ENCODE measurements around the gene MAPK4. TPM values are rescaled to one million over a fixed set of nuclear protein-coding genes. Genes with fewer than 3 reads are reported as not detected.
"Not testable (repeated sequence)": the region's sequence is repeated elsewhere in the genome, so short reads cannot be mapped to it uniquely, and the experiment has no call there.

The MAPK4 gene
- total RNA-seq, 3 donors from 2014 or later = not detected

DNA sequence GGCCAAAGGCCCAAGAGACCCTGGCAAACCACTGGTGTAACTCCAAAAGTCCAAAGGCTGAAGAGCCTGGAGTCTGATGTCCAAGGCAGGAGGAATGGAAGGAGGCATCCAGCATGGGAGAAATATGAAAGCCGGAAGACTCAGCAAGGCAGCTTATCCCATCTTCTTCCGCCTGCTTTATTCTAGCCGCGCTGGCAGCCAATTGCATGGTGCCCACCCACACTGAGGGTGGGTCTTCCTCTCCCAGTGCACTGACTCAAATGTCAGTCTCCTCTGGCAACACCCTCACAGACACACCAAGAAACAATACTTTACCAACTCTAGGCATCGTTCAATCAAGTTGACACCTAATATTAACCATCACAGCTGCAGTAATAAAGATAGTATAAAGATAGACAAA lies 34.1 kb downstream of the MAPK4 start:
- DNase-seq = no peak
- no peaks in the 10 kb centered on the region for H3K9me3 Mint-ChIP-seq
- no peaks in the 10 kb centered on the region for H3K27me3 Mint-ChIP-seq (ENCODE audit: low read depth)
- ATAC-seq = no peak
- H3K4me1 Mint-ChIP-seq (ENCODE audit: low read depth) = no peaks in the 10 kb centered on the region
- H3K4me3 Mint-ChIP-seq = no peak overlapping the region
- H3K36me3 Mint-ChIP-seq (ENCODE audit: insufficient read depth) = no peaks in the 10 kb centered on the region

DNA sequence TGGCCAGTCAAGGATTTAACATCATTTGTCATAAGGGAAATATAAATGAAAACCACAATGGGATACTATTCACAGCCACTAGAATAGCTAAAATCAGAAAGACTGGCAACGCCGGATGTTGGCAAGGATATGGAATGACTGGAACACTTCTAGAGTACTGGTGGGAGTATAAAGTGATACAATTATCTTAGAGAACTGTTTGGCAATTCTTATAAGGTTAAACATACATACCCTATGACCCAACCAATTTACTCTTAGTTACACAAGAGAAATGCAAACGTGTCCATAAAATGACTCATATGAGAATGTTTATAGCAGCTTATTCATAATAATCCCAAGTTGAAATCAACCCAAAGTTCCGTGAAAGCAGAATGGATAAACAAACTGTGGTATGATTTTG lies 35.1 kb downstream of the MAPK4 start:
- H3K9me3 Mint-ChIP-seq = no peaks in the 10 kb centered on the region
- no peaks in the 10 kb centered on the region for H3K27me3 Mint-ChIP-seq (ENCODE audit: low read depth)
- DNase-seq (no peak), ATAC-seq (no peak)
- no peaks in the 10 kb centered on the region for H3K36me3 Mint-ChIP-seq (ENCODE audit: insufficient read depth)
- H3K4me1 Mint-ChIP-seq (ENCODE audit: low read depth) = no peaks in the 10 kb centered on the region
- H3K4me3 Mint-ChIP-seq = no peak overlapping the region

GRCh38 chr18:50602466-50602865 lies 42.6 kb downstream of the MAPK4 start:
- no peak overlapping the region for H3K4me3 Mint-ChIP-seq
- H3K27me3 Mint-ChIP-seq (ENCODE audit: low read depth) = peaks cover 8% of the 10 kb centered on the region
- no peaks in the 10 kb centered on the region for H3K4me1 Mint-ChIP-seq (ENCODE audit: low read depth)
- H3K9me3 Mint-ChIP-seq = peaks cover 4% of the 10 kb centered on the region
- DNase-seq (no peak), ATAC-seq (no peak)
- H3K36me3 Mint-ChIP-seq (ENCODE audit: insufficient read depth) = no peaks in the 10 kb centered on the region

- Mint-ChIP-seq H3K27me3 (ENCODE audit: low read depth) (peaks cover 8% of the 10 kb centered on the region), H3K4me1 (ENCODE audit: low read depth) (no peaks in the 10 kb centered on the region), H3K4me3 (no peak overlapping the region), H3K9me3 (peaks cover 2% of the 10 kb centered on the region), H3K36me3 (ENCODE audit: insufficient read depth) (no peaks in the 10 kb centered on the region)
- DNase-seq (no peak), ATAC-seq (no peak)
These were observed 46.7 kb downstream of the MAPK4 start for GRCh38 chr18:50606609-50607008.

- no peak for ATAC-seq
- no peak for DNase-seq
- Mint-ChIP-seq H3K27me3 (ENCODE audit: low read depth) (peaks cover 8% of the 10 kb centered on the region), H3K36me3 (ENCODE audit: insufficient read depth) (no peaks in the 10 kb centered on the region), H3K4me1 (ENCODE audit: low read depth) (no peaks in the 10 kb centered on the region), H3K9me3 (no peaks in the 10 kb centered on the region), H3K4me3 (no peak overlapping the region)
These were observed 47.6 kb downstream of the MAPK4 start for GRCh38 chr18:50607378-50607926.

- ATAC-seq; H3K4me3 Mint-ChIP-seq; H3K36me3 Mint-ChIP-seq (ENCODE audit: insufficient read depth); H3K4me1 Mint-ChIP-seq (ENCODE audit: low read depth); DNase-seq; H3K27me3 Mint-ChIP-seq (ENCODE audit: low read depth); H3K9me3 Mint-ChIP-seq: not testable (repeated sequence)
These were observed 49.3 kb downstream of the MAPK4 start for GRCh38 chr18:50609171-50609570.

- H3K4me1 Mint-ChIP-seq (ENCODE audit: low read depth) = no peaks in the 10 kb centered on the region
- DNase-seq (no peak), ATAC-seq (no peak)
- H3K36me3 Mint-ChIP-seq (ENCODE audit: insufficient read depth) = no peaks in the 10 kb centered on the region
- no peak overlapping the region for H3K4me3 Mint-ChIP-seq
- H3K27me3 Mint-ChIP-seq (ENCODE audit: low read depth) = peaks cover 10% of the 10 kb centered on the region
- H3K9me3 Mint-ChIP-seq = no peaks in the 10 kb centered on the region
These were observed 50.5 kb downstream of the MAPK4 start for GRCh38 chr18:50610349-50610748.

GRCh38 chr18:50611529-50611941 lies 51.6 kb downstream of the MAPK4 start:
- H3K36me3 Mint-ChIP-seq (ENCODE audit: insufficient read depth) = no peaks in the 10 kb centered on the region
- H3K27me3 Mint-ChIP-seq (ENCODE audit: low read depth) = peaks cover 6% of the 10 kb centered on the region
- no peak overlapping the region for H3K4me3 Mint-ChIP-seq
- H3K4me1 Mint-ChIP-seq (ENCODE audit: low read depth) = no peaks in the 10 kb centered on the region
- ATAC-seq (no peak), DNase-seq (no peak)
- no peaks in the 10 kb centered on the region for H3K9me3 Mint-ChIP-seq

- Mint-ChIP-seq H3K9me3 (no peaks in the 10 kb centered on the region), H3K36me3 (ENCODE audit: insufficient read depth) (no peaks in the 10 kb centered on the region), H3K4me3 (no peak overlapping the region), H3K27me3 (ENCODE audit: low read depth) (peaks cover 3% of the 10 kb centered on the region), H3K4me1 (ENCODE audit: low read depth) (no peaks in the 10 kb centered on the region)
- ATAC-seq = no peak
- DNase-seq = no peak
These were observed 55.0 kb downstream of the MAPK4 start for GRCh38 chr18:50614838-50615237.

- ATAC-seq (no peak), DNase-seq (no peak)
- peaks cover 5% of the 10 kb centered on the region for H3K27me3 Mint-ChIP-seq (ENCODE audit: low read depth)
- no peaks in the 10 kb centered on the region for H3K36me3 Mint-ChIP-seq (ENCODE audit: insufficient read depth)
- H3K4me1 Mint-ChIP-seq (ENCODE audit: low read depth) = no peaks in the 10 kb centered on the region
- no peak overlapping the region for H3K4me3 Mint-ChIP-seq
- no peaks in the 10 kb centered on the region for H3K9me3 Mint-ChIP-seq
These were observed 56.7 kb downstream of the MAPK4 start for GRCh38 chr18:50616484-50617048.

DNA sequence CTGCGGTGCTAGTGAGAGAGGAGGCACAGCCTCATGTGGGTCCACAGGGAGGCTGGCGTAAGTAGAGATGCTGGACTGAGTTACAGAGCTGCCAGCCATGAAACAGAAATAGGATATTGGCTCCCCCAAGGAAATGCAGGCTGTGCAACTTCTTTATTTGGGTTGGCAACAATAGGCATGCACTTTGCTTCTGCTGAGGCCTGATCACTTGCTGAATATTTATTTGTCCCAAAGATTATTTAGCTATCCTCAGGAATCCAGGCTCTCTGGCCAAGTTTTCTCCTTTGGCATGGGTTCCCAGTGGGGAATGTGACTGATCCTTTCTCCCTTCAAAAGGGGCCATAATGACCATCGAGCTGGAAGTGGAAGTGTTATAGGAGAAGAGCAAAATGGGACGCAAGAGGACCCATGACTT lies 60.0 kb downstream of the MAPK4 start:
- no peaks in the 10 kb centered on the region for H3K36me3 Mint-ChIP-seq (ENCODE audit: insufficient read depth)
- DNase-seq (no peak), ATAC-seq (no peak)
- no peaks in the 10 kb centered on the region for H3K9me3 Mint-ChIP-seq
- peaks cover 5% of the 10 kb centered on the region for H3K27me3 Mint-ChIP-seq (ENCODE audit: low read depth)
- H3K4me3 Mint-ChIP-seq = no peak overlapping the region
- no peaks in the 10 kb centered on the region for H3K4me1 Mint-ChIP-seq (ENCODE audit: low read depth)

- H3K4me3 Mint-ChIP-seq = no peak overlapping the region
- H3K9me3 Mint-ChIP-seq = no peaks in the 10 kb centered on the region
- H3K4me1 Mint-ChIP-seq (ENCODE audit: low read depth) = no peaks in the 10 kb centered on the region
- H3K36me3 Mint-ChIP-seq (ENCODE audit: insufficient read depth) = no peaks in the 10 kb centered on the region
- no peak for DNase-seq
- no peak for ATAC-seq
- H3K27me3 Mint-ChIP-seq (ENCODE audit: low read depth) = peaks cover 3% of the 10 kb centered on the region
These were observed 60.4 kb downstream of the MAPK4 start for GRCh38 chr18:50620319-50620718.

- no peaks in the 10 kb centered on the region for H3K9me3 Mint-ChIP-seq
- no peak for ATAC-seq
- H3K4me1 Mint-ChIP-seq (ENCODE audit: low read depth) = no peaks in the 10 kb centered on the region
- no peak overlapping the region for H3K4me3 Mint-ChIP-seq
- no peaks in the 10 kb centered on the region for H3K36me3 Mint-ChIP-seq (ENCODE audit: insufficient read depth)
- DNase-seq = no peak
- peaks cover 2% of the 10 kb centered on the region for H3K27me3 Mint-ChIP-seq (ENCODE audit: low read depth)
These were observed 61.5 kb downstream of the MAPK4 start for GRCh38 chr18:50621366-50621765.

DNA sequence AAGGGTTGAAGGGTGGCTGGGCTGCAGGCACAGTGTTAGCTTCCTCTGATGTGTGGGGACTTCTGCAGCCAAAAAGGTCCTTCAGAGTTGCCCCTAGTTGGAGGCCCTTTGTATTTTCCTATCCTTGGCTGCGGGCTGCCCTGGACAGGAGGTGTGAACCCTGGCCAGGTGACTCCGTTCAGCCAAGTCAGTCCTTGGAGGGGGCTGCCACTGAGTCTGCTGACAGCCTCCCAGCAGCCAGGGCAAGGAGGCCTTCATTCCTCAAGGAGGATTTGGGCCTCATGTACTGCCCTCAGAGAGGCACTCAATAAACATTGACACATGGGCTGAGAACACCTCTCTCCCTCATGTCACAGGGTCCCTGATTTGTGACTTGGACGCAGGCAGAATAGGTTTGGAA lies 62.4 kb downstream of the MAPK4 start:
- no peaks in the 10 kb centered on the region for H3K36me3 Mint-ChIP-seq (ENCODE audit: insufficient read depth)
- H3K4me3 Mint-ChIP-seq = no peak overlapping the region
- no peaks in the 10 kb centered on the region for H3K4me1 Mint-ChIP-seq (ENCODE audit: low read depth)
- no peaks in the 10 kb centered on the region for H3K9me3 Mint-ChIP-seq
- ATAC-seq (no peak), DNase-seq (no peak)
- peaks cover 2% of the 10 kb centered on the region for H3K27me3 Mint-ChIP-seq (ENCODE audit: low read depth)

DNA sequence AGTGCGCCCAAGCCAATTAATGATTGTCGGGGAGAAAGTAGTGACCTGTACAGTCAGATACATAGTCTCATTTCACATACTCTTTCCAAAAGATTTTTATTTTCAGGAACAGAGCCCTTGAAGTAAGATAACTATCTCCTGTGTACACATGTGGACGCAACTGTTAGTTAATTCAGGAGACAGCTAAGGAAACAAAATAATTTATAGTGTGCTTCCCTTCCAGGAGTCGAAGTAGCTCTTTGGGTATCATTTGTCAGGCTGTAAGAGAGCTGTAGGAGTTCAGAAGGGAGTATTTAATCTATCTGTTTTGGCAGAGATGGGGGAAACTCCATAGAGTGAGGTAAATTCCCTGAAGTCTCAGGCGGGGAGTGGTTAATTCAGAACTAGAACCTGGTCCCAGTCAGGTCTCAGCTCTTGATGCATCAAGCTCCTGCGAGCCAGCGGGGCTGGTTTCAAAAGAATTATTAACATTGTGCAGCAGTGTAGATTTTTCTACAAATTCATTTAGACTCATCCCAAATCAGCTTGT lies 63.0 kb downstream of the MAPK4 start:
- DNase-seq (no peak), ATAC-seq (no peak)
- no peak overlapping the region for H3K4me3 Mint-ChIP-seq

More for the DNA sequence above, 63.0 kb downstream of the MAPK4 start:
- no peaks in the 10 kb centered on the region for H3K9me3 Mint-ChIP-seq
- H3K27me3 Mint-ChIP-seq (ENCODE audit: low read depth) = peaks cover 2% of the 10 kb centered on the region
- H3K4me1 Mint-ChIP-seq (ENCODE audit: low read depth) = no peaks in the 10 kb centered on the region
- H3K36me3 Mint-ChIP-seq (ENCODE audit: insufficient read depth) = no peaks in the 10 kb centered on the region
